ENCODE results near the gene TIMM13. TPM values are rescaled to one million over a fixed set of nuclear protein-coding genes. Genes with fewer than 3 reads are reported as not detected.

The TIMM13 gene
- total and polyA plus RNA-seq, 9 of the 15 experiments (the other 6 are each of a cell fraction or from before 2014, with no cell fraction given): 17.6 to 215 (median 71.8) TPM

- TF ChIP-seq MGA (IDR thresholded peaks at IDR 0.05): peak; percentile 36; the same call in 1 of the 2 replicates
- peak; percentile 84; the same call in 1 of the 2 replicates for TF ChIP-seq CHCHD3 (CRISPR knock-in tag; IDR thresholded peaks at IDR 0.05)
- TF ChIP-seq ZNF146 (CRISPR knock-in tag; IDR thresholded peaks at IDR 0.05; ENCODE audit: unreplicated experiment): no peak
- TF ChIP-seq ZBTB12 (CRISPR knock-in tag; IDR thresholded peaks at IDR 0.05): no peak
- TF ChIP-seq PTRF (tag; IDR thresholded peaks at IDR 0.05): no peak
- no peak; the same call in 1 of the 2 replicates for TF ChIP-seq ZNF311 (CRISPR knock-in tag; IDR thresholded peaks at IDR 0.05)
- TF ChIP-seq POLR2A (conservative IDR thresholded peaks at IDR 0.05): peak; percentile 99
- TF ChIP-seq PCBP1 (IDR thresholded peaks at IDR 0.05; ENCODE audit: low read depth, low read length, poor library complexity, severe bottlenecking): no peak
- TF ChIP-seq, protein P1, sequence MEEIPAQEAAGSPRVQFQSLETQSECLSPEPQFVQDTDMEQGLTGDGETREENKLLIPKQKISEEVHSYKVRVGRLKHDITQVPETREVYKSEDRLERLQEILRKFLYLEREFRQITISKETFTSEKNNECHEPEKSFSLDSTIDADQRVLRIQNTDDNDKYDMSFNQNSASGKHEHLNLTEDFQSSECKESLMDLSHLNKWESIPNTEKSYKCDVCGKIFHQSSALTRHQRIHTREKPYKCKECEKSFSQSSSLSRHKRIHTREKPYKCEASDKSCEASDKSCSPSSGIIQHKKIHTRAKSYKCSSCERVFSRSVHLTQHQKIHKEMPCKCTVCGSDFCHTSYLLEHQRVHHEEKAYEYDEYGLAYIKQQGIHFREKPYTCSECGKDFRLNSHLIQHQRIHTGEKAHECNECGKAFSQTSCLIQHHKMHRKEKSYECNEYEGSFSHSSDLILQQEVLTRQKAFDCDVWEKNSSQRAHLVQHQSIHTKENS (CRISPR knock-in tag; IDR thresholded peaks at IDR 0.05): no peak
- no peak for TF ChIP-seq SAFB2 (IDR thresholded peaks at IDR 0.05; ENCODE audit: borderline replicate concordance, low read depth, low read length, severe bottlenecking)
- TF ChIP-seq ZNF639 (CRISPR knock-in tag; conservative IDR thresholded peaks at IDR 0.05 in 1 of 2, IDR thresholded peaks at IDR 0.05 in 1 of 2): no peak; a peak in 1 of 4 replicates
Measured at GRCh38 chr19:2475702-2476450, 48.5 kb upstream of the TIMM13 start, which contains the start of gene GADD45B (continued).

All from K562 (cell line).